NCI-H446 (cell line): ENCODE results near the gene FOXN1.

Experiments
- DNase-seq, 2 experiments: peaks; one replicate each; lab custom pipeline; 2025; lab: John Stamatoyannopoulos, UW

FOXN1 gene

DNA sequence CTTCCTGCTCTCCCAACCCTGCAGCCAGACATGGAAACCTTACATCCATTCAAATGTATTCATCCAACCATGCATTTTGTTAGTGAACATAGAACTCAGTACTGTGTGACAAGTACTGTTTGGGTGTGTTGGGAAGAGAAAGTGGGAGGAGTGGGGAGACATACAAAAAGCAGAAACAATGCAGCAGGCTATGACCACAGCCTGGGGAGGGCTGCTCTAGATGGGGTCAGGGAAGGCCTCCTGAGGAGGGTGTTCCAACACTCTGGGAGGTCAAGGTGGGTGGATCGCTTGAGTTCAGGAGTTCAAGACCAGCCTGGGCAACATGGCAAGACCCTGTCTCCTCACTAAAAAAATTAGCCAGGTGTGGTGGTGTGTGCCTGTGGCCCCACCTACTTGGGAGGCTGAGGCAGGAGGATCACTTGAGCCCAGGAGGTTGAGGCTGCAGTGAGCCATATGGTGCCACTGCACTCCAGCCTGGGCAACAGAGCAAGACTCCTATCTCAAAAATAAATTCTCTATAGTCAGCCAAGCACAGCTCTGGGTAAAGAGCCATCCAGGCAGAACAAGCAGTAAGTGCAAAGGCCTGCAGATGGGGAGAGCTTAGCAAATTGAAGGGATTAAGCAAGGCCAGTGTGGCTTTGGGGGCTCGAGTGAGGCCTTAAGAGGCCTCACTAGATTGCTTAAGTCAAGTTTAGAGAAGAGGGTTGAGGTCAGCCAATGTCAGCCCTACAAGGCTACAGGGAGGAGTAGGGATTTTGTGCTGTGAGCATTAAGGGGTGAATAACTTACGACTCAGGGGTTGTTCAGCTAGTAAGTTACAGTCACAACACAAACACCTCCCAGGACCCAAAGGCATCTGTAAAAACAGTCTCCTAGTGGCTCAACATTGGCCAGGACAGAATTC, 27.2 kb upstream of the FOXN1 start:
- DNase-seq, result no peak

DNA sequence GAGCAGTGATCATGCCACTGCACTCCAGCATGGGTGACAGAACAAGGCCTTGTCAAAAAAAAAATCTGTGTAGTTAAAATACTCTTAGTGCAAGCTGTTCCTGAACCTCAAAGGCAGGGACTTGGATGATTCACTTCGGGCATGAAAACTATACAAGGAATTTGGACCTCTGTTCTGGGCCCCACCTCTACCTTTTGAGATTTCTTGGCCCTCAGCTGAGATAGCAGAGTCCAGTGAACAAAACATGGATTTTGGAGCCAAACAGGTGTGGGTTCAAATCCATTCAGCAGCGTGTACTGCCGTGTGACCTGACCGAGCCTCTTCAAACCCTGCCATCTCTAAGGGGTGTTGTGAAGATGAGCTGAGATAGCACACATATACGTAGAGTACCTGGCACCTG, 25.9 kb upstream of the FOXN1 start:
- no peak for DNase-seq

GRCh38 chr17:28480799-28481571, 25.2 kb upstream of the FOXN1 start:
- DNase-seq, result no peak

DNA sequence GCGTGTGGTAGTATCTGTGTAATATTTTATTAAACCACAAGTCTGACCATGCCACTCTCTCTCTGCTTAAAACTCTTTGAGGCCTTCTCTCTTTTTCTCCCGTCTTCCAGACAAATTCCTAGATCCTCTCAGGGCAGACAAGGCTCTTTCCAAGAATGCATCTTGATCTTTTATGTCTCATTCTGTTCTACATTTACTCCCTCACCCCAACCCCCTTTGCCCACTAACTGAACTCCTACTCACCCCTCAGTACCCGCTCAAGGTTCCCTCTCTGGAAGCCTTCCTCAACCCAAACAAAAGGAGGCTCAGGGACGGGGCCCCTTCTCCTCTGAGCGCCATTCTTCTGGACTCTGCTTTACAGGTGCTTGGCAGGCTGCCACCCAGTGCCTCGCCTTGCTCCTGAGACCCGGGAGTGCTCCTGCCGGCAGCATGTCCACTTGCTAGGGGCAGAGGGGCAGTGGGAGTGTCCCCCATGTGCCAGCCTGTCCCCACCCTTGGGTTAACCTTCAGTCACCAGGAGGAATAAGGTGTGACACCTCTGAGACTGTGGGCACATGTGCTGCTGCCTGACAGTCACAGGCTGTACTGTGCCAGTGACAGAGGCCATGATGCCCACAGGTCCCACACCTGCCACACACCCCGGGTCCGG, 23.5 kb upstream of the FOXN1 start:
- DNase-seq, result no peak

DNA sequence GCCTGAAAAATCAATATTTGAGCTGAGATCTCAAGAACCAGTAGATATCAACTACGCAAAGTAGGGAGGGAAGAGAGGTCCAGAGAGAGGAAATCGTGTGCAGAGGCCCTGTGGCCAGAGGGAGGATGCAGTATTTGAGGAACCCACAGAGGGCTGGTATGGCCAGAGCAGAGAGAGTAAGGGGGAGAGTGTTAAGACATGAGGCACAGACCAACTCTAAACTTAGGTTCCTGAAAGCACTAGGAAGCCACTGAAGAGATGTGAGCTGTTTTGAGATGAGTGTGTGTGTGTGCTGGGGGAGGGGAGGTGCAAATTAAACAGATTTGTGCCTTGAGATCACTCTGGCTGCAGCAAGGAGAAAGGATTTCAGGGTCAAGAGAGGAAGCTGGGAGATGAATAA, 21.9 kb upstream of the FOXN1 start:
- DNase-seq, result no peak

GRCh38 chr17:28485049-28485448, 21.1 kb upstream of the FOXN1 start:
- DNase-seq, result no peak

GRCh38 chr17:28487881-28488532, 18.1 kb upstream of the FOXN1 start:
- DNase-seq, result no peak

DNA sequence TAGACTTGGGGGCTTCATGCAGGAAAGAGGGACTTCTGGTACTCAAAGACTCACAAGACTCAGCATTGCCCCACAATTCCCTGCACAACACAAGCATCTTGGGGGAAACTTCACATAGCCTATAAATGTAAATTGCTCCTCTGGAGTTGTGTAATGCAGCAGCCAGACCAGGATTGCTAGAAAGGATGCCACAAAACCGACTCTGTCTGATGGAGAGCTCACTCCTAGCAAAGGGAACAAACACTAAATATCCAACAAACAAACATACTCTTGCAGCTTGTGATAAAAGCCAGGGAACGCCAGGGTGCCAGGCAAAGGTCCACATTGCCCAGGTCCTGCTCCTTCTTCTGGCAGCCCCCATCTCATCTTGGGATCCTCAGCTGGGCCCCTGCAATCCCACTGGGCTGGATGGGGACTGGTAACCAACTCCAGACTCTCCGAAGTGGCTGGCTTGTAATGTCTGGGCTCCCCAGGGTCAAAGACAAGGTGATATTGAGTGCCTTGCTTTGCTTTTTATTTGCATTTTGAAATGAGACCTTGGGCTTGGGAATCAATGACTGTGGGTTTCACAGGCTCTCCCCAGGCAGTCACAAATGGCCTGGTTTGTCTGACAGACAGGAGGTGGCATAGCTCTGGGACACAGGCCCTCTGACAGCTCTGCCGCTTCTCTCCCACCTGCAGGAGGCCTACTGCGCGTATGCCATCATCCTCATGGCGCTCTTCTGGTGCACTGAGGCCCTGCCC, 17.4 kb upstream of the FOXN1 start:
- no peak for DNase-seq

DNA sequence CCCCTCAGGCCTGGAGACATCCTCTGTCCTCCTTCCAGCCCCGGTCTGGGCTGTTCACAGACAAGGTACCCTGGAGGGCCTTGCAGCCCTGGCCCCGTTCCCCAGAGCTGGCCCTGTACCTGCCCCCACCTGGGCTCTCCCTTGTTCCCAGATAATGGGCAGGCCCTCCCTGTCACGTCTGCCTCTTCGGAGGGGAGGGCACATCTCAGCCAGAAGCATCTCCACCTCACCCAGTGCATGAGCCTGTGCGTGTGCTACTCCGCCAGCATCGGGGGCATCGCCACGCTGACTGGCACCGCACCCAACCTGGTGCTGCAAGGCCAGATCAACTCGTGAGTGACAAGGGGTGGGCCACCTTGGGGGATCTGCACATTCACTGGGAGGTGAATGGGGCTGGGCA, 14.9 kb upstream of the FOXN1 start:
- no peak for DNase-seq

GRCh38 chr17:28491860-28492259, 14.3 kb upstream of the FOXN1 start:
- DNase-seq, result no peak

DNA sequence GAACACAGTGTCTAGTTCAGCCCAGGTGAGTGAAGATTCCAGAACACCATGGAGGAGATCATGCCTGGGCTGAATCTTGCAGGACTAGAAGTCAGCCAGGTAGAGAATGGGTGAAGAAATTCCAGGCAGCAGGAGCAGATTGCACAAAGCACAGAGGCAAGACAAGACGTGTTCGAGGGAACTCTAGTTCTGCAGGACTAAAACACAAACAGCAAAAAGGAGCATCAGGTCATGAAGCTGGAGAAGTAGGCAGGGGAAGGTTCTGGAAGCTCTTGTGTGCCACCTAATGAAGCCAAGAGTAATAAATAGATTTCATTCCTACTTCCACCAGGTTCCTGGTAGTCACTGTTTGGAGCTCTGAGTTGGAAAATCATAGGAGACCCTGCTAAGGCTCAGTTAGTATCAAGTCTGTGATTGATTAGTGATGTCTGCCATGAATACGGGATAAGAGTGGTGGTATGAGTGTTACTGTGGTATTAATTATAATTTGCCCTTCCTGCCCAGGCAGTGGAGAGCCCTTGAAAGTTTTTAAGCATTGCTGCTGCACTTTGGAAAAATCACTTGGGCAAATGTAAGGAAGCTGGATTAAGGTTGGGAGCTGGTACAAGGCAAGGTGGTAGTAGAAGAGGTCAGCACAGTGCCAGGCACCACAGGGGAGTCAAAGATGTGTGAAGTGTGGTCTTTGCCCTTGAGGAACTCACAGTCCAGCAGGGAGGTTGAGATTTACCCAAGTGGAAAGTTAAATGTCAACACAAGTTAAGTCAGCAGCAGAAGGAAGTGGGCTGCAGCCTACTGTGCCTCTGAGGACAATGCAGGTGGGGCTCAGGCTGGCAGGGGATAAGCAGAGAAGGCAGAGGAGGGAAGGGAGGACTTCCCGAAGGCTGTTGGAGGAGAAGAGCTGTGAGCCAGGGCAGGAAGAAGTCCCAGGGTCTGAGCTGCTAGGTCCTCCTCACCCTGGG, 13.5 kb upstream of the FOXN1 start:
- DNase-seq, result no peak

GRCh38 chr17:28493460-28493859, 12.7 kb upstream of the FOXN1 start:
- no peak for DNase-seq

DNA sequence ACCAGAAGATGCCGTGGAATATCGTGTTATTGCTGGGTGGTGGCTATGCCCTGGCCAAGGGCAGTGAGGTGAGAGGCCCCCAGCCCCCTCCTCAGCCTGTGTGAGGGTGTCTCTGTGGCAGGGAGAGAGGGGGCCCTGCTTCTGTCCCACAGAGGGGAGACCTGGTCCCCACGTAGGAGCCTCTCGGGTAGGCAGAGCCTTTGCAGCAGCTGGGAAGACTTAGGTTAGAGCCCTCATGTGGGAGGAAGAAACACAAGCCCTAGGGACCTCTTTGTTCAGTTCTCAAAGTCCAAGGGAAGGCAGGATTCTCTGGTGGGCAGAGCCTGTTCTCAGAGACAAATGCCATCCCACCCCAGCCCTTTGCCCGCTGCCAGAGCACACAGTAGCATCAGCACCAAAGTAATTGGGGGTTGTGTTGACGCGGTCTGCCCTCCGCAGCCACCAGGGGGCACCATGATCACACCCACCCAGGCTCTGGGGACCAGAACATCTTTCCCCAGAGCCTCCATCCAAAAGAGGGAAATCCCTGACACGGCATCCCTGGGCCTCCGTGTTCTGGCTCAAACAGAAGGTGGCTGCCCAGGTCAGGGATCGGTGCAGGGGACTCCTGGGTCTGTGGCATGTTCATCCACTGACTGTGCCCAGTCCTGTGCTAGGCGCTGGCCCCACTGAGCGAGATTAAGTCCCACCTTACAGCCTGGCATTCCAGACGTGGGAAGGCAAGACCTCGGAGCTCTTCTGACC, 11.5 kb upstream of the FOXN1 start:
- peak; percentile 32 to 62 for DNase-seq

DNA sequence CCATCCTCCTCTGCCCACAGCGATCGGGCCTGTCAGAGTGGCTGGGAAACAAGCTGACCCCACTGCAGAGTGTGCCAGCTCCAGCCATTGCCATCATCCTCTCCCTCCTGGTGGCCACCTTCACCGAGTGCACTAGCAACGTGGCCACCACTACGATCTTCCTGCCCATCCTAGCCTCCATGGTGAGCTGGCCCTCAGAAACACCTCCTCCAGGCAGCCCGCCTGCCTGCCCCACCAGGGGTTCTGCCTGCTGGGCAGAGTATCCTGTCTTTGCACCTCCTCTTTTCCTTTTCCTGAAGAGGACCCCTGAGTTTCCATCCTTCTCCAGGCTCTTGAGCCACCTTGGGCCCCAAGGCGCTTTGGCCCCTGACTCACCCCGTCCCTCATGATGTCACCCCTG, 10.5 kb upstream of the FOXN1 start:
- DNase-seq, result no peak

- DNase-seq, result no peak
These were observed 8.2 kb upstream of the FOXN1 start for GRCh38 chr17:28497931-28498330.

DNA sequence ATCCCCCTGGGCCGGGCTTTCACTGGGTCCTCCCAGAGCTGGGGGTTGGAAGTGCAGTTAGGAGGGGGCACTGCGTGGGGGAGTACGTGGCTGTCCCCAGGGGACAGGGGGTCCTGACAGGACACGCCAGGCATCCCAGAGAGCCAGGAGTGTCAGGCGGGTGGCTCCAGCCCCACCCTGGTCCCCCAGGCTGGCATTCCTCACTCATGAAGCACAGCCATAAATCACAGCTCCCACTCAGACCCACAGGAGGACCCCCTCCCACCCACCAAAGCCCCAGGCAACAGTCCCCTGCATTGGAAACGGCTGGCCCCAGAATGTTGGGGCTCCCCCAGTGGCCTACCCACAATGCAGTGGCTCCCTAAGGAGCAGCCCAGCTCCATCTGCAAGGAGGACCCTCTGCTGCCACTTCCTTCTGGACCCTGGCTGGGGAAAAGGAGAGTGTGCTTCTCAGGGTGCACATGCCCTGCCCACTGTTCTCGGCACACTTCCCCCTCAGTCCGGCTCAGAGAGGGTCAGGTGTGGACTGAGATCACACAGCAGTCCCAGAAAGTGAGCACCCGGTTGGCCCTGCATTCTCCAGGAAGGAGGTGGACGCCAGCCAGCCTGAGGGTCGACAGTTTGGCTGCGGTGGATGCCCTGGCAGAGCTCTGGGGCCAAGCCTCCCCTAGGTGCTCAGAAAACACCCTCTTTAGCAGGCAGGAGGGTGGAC, 7.3 kb upstream of the FOXN1 start:
- no peak for DNase-seq

- DNase-seq, result no peak
These were observed 6.8 kb upstream of the FOXN1 start for GRCh38 chr17:28499364-28499664.

DNA sequence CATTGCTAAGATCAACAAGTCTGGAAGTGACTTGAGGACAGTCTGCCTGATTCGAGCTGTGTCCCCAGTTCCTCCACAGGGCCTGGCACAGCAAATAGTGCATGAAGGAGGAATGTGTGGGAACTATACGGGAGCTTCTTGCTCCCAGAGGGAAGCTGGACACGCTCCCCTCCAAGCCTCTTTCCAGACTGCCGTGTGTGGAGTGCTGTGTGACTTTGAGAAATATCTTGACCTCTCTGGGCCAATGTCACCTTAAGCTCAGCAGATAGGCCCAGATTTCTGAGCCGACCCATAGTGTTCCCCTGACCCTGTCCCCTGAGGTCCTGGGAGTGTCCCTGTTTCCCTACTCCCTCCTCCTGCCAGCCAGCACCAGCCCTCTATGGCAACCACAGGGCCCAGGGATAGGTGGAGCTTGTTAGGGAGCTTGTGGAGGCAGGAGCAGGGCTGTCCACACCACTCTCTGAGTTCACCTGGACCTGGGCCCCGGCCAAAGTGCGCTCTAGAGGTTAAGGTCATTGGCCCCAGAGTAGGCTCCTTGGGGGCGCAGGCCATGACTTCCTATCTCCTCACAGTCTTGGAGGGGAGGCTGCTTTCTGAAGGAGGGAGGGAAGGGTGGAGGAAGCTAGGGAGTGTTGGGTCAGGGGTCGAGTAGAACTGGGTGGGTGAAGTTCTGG, 6.3 kb upstream of the FOXN1 start:
- no peak for DNase-seq
